WERI-Rb-1 (cell line): ENCODE measurements around the gene CD69.

Experiments used
- DNase-seq: peaks from one replicate; pipeline ENCODE4 v3.0.0-alpha.2; 2020
- H3K27ac ChIP-seq: fragments of 250-450 bp; sonication (Bioruptor Pico); 2 replicates; pipeline ENCODE4 v1.5.1; 2020; ENCODE audit warnings: mild to moderate bottlenecking, moderate library complexity
- H3K27me3 ChIP-seq: fragments of 250-450 bp; sonication (Bioruptor Pico); 2 replicates; pipeline ENCODE4 v1.5.1; 2021; ENCODE audit warnings: mild to moderate bottlenecking, low read depth, moderate library complexity; ENCODE audit not compliant: insufficient read depth, severe bottlenecking
- H3K36me3 ChIP-seq: fragments of 250-450 bp; sonication (Bioruptor Pico); 2 replicates; pipeline ENCODE4 v1.5.1; 2020; ENCODE audit warnings: mild to moderate bottlenecking, moderate library complexity
- H3K4me3 ChIP-seq: 2 replicates; pipeline ENCODE4 v1.5.1; 2011; ENCODE audit warnings: low read depth, mild to moderate bottlenecking, control low read depth, low read length
- H3K9me3 ChIP-seq: fragments of 250-450 bp; sonication (Bioruptor Pico); 2 replicates; pipeline ENCODE4 v1.5.1; 2021; ENCODE audit warnings: mild to moderate bottlenecking, moderate library complexity; ENCODE audit not compliant: severe bottlenecking
- TF ChIP-seq, protein P1 (sequence below): IDR thresholded peaks from 2 replicates; pipeline ENCODE4 v1.5.1; 2011; ENCODE audit warnings: low read depth, mild to moderate bottlenecking, control low read depth, inconsistent platforms, low read length

The CD69 gene

DNA sequence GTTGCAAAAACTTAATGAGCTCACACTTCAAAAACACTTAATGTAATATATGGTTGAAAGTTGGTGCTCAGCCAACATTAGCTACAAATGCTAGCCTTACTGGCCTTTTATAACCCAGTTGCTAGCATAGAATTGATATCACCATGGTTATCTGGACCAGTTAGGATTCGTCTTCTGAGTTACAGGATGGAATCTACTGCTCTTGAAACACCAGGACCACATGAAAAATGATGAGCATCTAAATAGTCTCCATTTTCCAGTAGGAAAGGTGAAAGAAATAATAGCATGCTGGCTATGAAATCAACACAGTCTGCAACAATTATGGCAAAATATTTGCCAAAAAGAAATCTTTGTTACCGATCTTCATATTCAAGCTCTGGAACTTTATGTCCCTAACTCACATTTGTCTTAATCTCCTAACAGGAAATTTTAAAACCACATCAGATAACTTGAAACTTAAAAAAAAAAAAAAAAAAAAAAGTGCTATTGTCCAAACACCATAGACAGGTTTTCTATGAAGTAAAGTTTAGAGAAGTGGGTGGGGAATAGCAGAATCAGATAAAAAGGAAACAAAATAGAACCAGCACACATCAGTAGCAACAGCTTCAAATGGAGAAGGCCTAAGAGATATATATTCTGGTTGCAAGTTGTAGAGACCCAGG lies 12.6 kb upstream of the CD69 start:
- Histone ChIP-seq H3K27me3 (no peaks in the 10 kb centered on the region), H3K36me3 (no peaks in the 10 kb centered on the region), H3K4me3 (no peak overlapping the region), H3K9me3 (no peaks in the 10 kb centered on the region), H3K27ac (no peak overlapping the region)
- DNase-seq = no peak
- TF ChIP-seq, protein P1, sequence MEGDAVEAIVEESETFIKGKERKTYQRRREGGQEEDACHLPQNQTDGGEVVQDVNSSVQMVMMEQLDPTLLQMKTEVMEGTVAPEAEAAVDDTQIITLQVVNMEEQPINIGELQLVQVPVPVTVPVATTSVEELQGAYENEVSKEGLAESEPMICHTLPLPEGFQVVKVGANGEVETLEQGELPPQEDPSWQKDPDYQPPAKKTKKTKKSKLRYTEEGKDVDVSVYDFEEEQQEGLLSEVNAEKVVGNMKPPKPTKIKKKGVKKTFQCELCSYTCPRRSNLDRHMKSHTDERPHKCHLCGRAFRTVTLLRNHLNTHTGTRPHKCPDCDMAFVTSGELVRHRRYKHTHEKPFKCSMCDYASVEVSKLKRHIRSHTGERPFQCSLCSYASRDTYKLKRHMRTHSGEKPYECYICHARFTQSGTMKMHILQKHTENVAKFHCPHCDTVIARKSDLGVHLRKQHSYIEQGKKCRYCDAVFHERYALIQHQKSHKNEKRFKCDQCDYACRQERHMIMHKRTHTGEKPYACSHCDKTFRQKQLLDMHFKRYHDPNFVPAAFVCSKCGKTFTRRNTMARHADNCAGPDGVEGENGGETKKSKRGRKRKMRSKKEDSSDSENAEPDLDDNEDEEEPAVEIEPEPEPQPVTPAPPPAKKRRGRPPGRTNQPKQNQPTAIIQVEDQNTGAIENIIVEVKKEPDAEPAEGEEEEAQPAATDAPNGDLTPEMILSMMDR = no peak

GRCh38 chr12:9763025-9763424 lies 2.3 kb upstream of the CD69 start:
- H3K27ac ChIP-seq = no peak overlapping the region
- TF ChIP-seq, protein P1 = no peak
- H3K36me3 ChIP-seq = no peaks in the 10 kb centered on the region
- H3K27me3 ChIP-seq = no peaks in the 10 kb centered on the region
- no peak overlapping the region for H3K4me3 ChIP-seq
- no peak for DNase-seq
- H3K9me3 ChIP-seq = no peaks in the 10 kb centered on the region

DNA sequence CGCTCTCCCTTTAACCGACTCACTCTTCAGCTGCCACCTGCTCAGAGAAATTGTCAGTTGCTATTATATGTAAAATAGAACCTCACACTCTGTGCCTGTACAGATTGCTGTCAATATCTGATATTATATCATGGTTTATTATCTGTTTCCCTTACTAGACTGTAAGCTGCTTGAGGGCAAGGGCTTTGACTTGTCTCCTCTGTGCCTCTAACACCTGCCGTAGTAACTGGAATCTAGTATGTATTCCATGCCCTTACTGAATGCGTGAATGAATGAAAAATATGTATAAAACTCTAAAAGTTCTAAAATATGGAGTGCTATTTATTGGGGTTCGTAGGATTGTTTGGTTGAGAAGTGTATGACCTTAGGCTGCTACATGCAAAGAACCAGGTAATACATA lies 1.7 kb upstream of the CD69 start:
- Histone ChIP-seq H3K27me3 (no peaks in the 10 kb centered on the region), H3K27ac (no peak overlapping the region), H3K4me3 (no peak overlapping the region), H3K36me3 (no peaks in the 10 kb centered on the region), H3K9me3 (no peaks in the 10 kb centered on the region)
- TF ChIP-seq, protein P1 = no peak
- DNase-seq = no peak

- Histone ChIP-seq H3K9me3 (no peaks in the 10 kb centered on the region), H3K27me3 (no peaks in the 10 kb centered on the region), H3K4me3 (no peak overlapping the region), H3K27ac (no peak overlapping the region), H3K36me3 (no peaks in the 10 kb centered on the region)
- TF ChIP-seq, protein P1 = no peak
- no peak for DNase-seq
Measured at GRCh38 chr12:9761419-9761781, 699 bp upstream of the CD69 start.

DNA sequence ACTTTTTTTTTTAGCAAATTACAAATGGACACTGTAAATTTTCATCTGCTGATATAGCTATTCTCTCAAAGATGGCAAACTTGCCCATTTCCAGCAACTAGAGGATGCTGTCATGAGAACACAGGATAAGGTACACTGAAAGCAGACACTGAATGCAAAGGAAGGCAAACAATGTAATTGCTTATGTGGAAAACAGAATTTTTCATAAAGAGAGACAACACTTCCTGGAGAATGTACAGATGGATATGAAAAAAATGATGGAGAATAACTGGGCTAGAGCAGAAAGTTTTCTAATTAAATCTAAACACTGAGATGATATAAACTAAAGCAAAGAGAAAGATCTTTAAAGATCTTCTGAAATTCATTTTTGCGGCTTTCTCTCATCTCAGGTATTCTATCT lies 581 bp downstream of the CD69 start:
- TF ChIP-seq, protein P1 = no peak
- Histone ChIP-seq H3K4me3 (no peak overlapping the region), H3K27ac (no peak overlapping the region), H3K36me3 (no peaks in the 10 kb centered on the region), H3K9me3 (no peaks in the 10 kb centered on the region), H3K27me3 (no peaks in the 10 kb centered on the region)
- no peak for DNase-seq

GRCh38 chr12:9759694-9760093 lies 1.0 kb downstream of the CD69 start:
- DNase-seq = no peak
- H3K4me3 ChIP-seq = no peak overlapping the region
- TF ChIP-seq, protein P1 = no peak
- H3K36me3 ChIP-seq = no peaks in the 10 kb centered on the region
- no peaks in the 10 kb centered on the region for H3K9me3 ChIP-seq
- H3K27me3 ChIP-seq = no peaks in the 10 kb centered on the region
- no peak overlapping the region for H3K27ac ChIP-seq
